H54 (cell line): ENCODE data around the gene COCH.
"Not testable (repeated sequence)": the region's sequence is repeated elsewhere in the genome, so short reads cannot be mapped to it uniquely, and the experiment has no call there.

ENCODE experiments used
- DNase-seq: peaks from one replicate; pipeline ENCODE4 v3.0.0; 2011; ENCODE audit warnings: low spot score, mixed read lengths; ENCODE audit not compliant: insufficient read length
- FAIRE-seq: peaks from 3 replicates; lab custom pipeline; 2011; peaks lifted over from hg19 to GRCh38; lab: Jason Lieb, UNC
- POLR2A ChIP-seq: IDR thresholded peaks from 2 replicates; pipeline ENCODE4 v1.6.1; 2011; ENCODE audit warnings: low read depth, mild to moderate bottlenecking, low read length

Gene COCH

DNA sequence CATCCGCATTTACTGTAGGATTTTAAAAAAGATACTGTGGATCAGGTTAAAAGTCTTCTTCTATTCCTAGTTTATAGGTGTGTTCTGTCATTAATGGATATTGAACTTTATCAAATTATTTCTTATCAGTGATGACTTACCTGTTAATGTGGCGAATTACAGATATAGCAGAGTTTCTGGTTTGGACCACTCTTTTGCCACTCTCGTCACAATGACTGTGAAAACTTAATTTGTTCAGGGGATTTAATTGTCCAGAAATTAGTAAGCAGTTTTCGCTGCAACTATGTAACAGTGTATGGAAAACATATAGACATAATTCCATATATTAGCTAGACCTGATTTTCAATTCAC is 14.9 kb downstream of the COCH start:
- TF ChIP-seq POLR2A: no peak
- FAIRE-seq: no peak
- DNase-seq: no peak

DNA sequence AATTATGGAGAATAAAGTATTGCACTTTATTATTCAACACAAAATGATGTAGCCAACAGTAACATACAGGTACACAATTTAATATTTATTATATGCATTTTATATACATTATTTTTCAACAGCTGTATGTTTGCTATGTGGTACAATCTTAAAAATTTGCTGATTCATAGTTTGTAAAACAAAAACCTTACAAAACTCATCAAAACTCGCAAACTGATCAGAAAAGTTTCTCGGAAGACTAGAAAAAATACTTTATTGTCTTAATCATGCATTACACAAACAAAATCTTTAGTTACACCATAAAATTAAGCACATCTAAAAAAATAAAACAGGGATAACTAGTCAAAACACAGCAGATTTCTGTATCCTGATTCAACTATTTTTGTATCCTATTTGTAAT is 19.5 kb downstream of the COCH start:
- DNase-seq (no peak), FAIRE-seq (no peak)
- no peak for TF ChIP-seq POLR2A

DNA sequence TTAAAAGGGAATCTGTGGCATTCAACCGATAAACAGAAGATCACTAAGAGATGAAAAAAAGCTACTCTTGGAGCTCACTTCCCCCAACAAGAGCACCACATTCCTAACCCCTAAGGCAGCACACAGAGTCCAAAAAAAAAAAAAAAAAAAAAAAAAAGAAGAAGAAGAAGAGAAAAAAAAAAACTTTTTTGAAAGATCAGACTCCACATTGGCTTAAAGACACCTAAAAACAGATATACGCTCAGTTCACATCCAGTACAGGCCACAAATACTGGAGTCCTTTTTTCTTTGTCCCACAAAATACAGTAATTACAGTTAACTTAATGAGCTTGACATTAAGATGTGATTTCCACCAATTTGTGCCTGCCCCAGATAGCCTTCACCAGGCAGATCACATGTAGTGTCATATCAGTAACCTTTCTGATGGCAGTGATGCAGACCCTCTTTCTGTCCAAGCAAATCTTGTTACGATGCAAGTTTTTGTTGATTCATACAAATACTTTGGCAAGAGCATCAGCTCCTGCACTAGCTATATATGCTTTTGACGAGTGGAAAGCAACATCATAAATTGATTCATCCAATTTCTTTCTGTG is 20.7 kb downstream of the COCH start:
- no peak for DNase-seq
- no peak for FAIRE-seq
- no peak for TF ChIP-seq POLR2A

DNA sequence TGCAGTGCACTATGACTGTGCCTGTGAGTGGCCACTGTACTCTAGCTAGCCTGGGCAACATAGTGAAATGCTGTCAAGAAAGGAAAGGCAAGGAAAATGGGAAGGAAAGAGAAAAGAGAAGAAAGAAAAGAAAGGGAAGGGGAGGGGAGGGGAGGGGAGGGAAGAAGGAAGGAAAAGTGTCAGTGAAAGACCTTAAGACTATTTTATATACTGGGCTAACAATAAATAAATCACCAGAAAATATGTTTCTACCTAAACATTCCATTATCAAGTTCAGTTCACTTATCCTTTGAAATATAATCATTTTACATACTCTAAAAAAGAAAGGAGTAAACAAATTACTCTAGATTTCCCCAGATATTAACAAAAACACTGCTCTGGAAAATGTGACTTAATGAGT is 22.1 kb downstream of the COCH start:
- FAIRE-seq: no peak
- no peak for TF ChIP-seq POLR2A
- DNase-seq: no peak

DNA sequence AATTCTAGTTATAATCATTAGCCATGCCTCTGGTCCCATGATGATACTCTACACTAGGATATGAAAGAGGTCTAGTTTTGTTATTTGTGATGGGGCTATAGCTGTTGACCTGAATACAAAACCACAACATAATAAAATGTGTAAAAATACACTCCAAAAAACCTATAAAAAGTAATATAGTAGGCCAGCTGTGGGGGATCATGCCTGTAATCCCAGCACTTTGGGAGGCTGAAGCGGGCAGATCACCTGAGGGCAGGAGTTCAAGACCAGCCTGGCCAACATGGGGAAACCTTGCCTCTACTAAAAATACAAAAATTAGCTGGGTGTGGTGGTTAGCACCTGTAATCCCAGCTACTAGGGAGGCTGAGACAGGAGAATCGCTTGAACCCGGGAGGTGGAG is 22.8 kb downstream of the COCH start:
- FAIRE-seq: not testable (repeated sequence)

DNA sequence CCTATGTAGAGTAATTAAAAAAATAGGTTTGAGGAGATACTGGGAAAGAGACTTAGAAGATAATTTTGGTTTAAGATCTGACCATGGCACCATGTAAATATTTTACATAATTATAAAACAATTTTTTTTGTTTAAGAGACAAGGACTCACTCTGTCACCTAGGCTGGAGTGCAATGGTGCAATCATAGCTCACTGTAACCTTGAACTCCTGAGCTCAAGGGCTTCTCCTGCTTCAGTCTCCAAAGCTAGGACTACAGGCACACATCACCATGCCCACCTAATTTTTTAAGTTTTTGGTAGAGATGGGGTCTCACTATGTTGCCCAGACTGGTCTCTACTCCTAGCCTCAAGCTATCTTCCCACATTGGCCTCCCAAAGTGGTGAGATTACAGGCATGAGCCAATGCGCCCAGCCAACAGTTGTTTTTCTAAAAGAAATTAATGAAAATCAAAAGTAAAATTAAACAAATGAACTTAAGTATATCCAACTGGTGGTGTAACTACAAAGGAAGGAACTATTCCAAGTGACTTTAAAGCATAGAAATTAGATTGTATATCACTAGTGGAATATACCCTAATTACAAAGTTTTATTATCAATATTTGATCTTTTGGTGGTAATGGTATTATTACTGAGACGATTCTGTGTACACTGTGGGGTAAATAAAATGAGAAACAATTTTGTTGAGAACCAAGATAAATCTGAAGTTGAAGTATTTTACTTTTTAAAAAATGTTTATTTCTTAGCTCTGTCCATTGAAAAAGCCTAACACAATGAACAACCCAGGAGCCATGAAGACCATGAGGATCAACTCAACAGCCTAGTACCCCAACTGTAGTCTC is 29.1 kb downstream of the COCH start:
- DNase-seq (no peak), FAIRE-seq (no peak)
- no peak for TF ChIP-seq POLR2A

More for the DNA sequence above, 22.8 kb downstream of the COCH start:
- DNase-seq: not testable (repeated sequence)

DNA sequence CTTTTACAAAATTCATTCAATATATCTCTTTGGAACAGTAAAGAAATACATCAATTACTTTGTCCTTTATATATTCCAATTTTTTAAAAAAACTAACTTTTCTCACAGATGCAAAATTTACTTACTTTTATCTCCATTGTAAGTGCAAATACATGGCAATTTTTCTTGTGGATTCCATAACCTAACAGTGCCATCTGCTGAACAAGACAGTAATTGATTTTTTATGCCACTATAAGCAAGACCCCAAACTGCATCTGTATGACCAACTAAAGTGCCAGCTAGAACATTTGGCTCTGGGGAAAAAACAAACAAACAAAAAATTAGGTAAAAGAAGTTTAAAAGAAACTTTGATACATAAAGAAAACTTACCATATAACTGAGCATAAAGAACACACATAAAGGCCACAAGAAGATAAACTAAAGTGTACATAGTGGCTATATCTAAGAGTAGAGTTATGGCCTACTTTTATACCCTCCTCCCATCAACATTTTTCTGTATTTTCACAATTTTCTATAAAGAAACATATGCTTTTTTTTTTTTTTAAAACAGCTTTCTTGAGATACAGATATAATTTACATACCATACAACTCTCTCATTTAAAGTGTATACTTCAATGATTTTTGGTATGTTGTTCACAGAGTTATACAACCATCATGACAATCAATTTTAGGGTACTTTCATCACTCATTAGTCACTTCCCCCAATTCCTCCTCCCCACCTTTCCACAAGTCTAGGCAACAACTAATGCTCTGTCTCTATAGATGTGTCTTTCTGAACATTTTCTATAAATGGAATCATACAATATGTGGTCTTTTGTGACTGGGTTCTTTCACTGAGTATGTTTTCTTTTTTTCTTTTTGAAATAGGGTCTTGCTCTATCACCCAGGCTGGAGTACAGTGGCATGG is 32.6 kb downstream of the COCH start:
- no peak for TF ChIP-seq POLR2A
- DNase-seq: no peak
- FAIRE-seq: no peak

DNA sequence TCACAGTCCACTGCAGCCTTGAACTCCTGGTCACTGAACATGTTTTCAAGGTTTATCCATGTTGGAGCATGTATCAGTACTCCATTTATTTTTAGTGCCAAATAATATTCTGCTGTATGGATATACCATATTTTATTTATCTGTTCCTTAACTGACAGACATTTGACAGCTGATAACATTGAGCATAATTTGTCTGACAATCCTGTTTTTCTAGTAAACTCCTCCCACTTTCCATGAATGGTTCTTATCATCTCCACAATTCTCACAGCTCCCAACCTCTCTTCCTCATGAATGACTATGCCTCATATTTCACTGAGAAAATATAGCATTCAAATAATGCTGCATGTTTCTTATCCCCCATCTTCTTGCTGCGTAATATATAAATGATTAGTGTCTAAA is 33.3 kb downstream of the COCH start:
- DNase-seq (no peak), FAIRE-seq (no peak)
- TF ChIP-seq POLR2A: no peak

DNA sequence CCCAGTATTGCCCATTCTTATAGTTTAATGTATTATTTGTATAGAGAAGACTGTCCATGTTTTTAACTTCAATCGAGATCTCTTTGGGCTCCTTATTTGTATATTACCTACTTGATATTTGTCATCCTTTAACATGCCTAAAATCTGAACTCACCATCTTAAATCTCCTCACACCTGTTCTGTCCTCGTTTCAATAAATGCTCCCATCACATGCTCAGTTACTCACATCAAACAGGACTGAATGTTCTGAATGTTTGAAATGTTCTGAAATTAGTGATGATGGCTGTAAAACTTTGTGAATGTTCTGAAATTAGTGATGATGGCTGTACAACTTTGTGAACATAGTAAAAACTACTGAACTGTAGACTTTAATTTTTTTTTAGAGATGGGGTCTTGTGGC is 34.5 kb downstream of the COCH start:
- DNase-seq (no peak), FAIRE-seq (no peak)
- TF ChIP-seq POLR2A: no peak

DNA sequence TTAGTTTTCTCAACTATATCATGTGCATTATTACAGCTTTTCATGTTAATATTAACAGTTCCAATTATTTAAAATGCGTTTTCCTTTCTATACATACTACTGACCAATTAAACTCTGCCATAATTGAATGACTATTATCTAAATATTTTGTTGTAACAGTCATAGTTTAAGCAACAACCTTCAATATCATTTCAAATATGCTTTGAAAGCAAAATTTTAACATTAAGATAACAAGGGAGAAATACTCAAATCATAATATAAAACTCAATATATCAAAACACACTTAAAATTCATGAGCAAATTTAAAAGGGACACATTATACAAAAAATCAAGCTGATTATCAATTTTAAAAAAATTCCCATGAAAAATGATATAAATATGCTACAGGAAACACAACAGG is 40.5 kb downstream of the COCH start:
- no peak for TF ChIP-seq POLR2A
- DNase-seq (no peak), FAIRE-seq (no peak)

DNA sequence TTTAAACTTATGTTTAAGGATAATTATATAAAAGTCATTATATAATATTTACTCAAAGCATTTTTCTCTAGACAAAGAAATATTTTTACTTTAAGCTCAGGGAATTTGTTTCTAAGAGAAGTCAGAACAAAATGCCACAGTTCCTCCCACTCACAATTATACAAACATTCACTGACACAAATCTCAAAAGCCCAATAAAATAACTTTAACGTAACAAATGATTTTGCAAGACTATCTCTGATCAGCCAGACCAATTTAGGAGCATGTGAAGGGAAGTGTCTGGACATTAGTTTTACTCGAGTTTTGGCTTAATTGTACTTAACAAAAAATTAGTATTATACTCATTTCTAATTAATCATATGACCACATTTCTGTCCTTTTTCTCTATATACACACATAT is 41.2 kb downstream of the COCH start:
- TF ChIP-seq POLR2A: no peak
- no peak for DNase-seq
- FAIRE-seq: no peak

DNA sequence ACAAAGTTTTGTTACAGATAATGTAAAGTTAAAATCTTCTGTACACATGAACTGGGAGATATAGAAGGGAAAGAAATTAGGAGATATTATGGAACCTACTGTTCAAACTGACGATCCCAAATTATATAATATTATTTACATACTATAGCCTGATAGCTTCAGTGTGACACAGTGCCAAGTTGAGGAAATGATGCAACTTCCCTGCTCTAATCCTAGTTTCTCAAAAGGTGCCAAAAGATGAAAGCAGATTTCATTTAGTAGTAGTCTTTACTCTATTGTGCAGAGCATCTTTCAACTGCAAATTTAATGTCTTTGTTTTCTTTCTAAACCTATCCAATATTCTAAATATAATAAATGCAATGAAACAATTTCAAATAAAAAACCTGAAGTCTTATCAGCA is 46.9 kb downstream of the COCH start:
- no peak for TF ChIP-seq POLR2A
- DNase-seq (no peak), FAIRE-seq (no peak)

DNA sequence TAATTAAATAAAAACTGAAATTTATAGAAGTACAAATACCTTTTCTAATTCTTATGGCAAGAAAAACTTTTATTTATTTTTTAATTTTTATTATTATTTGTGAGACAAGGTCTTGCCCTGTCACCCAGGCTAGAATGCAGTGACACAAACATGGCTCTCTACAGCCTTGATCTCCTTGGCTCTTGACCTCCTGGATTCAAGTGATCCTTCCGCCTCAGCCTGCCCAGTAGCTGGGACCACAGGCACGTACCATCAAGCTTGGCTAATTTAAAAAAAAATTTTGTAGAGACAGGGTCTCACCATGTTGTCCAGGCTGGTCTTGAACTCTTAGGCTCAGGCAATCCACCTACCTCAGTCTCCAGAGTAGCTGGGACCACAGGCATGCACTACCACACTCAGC is 47.4 kb downstream of the COCH start:
- DNase-seq (no peak), FAIRE-seq (no peak)

DNA sequence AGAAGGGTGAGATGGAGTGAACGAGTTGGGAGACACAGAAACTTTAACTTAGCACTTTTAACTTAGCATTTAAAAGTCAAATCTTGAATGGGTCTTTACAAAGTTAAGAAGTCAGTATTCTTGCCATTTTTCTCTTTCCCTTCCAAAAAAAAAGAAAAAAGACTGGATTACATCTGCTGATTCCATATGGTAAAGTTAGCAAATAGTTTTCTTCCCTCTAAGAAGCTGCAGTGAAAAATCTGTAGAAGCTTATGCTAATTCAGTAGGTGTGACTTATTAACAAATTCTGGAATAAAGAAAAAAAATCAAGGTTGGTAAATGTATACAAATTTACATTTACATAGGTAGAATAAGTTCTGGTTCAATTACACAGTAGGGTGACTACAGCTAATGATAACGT is 50.9 kb downstream of the COCH start:
- TF ChIP-seq POLR2A: no peak
- no peak for FAIRE-seq
- no peak for DNase-seq

More for the DNA sequence above, 47.4 kb downstream of the COCH start:
- TF ChIP-seq POLR2A: no peak

DNA sequence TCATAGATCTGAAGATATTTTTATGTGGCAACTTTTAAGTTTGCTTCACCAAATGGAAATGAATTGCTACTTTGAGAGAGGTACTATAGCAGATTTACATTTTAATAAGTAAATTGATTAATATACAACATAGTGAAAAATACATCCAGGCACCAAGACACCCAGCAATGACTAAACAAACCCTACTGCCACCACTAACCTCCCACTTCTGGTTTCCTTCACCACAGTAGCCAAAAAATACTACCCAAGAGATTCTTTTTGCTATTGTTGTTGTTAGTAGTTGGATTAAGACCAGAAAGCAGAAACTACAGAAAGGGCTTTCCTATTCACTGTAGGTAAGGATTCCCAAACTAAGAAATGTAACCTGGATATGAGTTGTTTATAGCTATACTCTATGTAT is 54.1 kb downstream of the COCH start:
- FAIRE-seq: no peak

DNA sequence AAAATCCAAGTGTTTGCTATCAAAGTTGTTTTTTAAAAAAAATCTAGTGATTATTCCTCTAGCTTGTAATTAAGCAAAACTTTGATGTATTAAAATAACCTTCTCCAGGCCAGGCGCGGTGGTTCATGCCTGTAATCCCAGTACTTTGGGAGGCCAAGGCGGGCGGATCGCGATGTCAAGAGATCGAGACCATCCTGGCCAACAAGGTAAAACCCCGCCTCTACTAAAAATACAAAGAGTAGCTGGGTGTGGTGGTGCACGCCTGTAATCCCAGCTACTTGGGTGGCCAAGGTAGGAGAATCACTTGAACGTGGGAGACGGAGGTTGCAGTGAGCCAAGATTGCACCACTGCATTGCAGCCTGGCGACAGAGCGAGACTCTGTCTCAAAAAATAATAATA is 59.6 kb downstream of the COCH start:
- not testable (repeated sequence) for FAIRE-seq, DNase-seq

More for the DNA sequence above, 54.1 kb downstream of the COCH start:
- no peak for DNase-seq
- TF ChIP-seq POLR2A: no peak
